Activated T-cell treated with anti-CD3 and anti-CD28 coated beads, Interleukin-2, amount 50 U/mL, for 24 hours (primary cell): ENCODE measurements around the gene PIK3CD.

ENCODE experiments used
- DNase-seq: peaks from one replicate; pipeline ENCODE4 v3.0.0-alpha.2; 2020
- H3K27ac Mint-ChIP-seq: 2 replicates; pipeline ENCODE4 v1.8.0; 2020; ENCODE audit warnings: mild to moderate bottlenecking, mixed read lengths
- H3K27me3 Mint-ChIP-seq: 2 replicates; pipeline ENCODE4 v1.8.0; 2020; ENCODE audit warnings: mixed read lengths
- H3K36me3 Mint-ChIP-seq: 2 replicates; pipeline ENCODE4 v1.8.0; 2020; ENCODE audit warnings: low read depth, mixed read lengths
- H3K4me1 Mint-ChIP-seq: 2 replicates; pipeline ENCODE4 v1.8.0; 2020; ENCODE audit warnings: low read depth, mixed read lengths
- H3K4me3 Mint-ChIP-seq: 2 replicates; pipeline ENCODE4 v1.8.0; 2020; ENCODE audit warnings: mild to moderate bottlenecking, moderate library complexity, mixed read lengths
- H3K9me3 Mint-ChIP-seq: 2 replicates; pipeline ENCODE4 v1.8.0; 2020; ENCODE audit warnings: mixed read lengths

The PIK3CD gene

GRCh38 chr1:9684801-9685200, 33.3 kb downstream of the PIK3CD start:
- no peak for DNase-seq
- no peak overlapping the region for H3K4me3 Mint-ChIP-seq
- H3K27ac Mint-ChIP-seq, result peak overlapping the region; percentile 77
- no peaks in the 10 kb centered on the region for H3K27me3 Mint-ChIP-seq
- H3K36me3 Mint-ChIP-seq, result peaks cover 36% of the 10 kb centered on the region
- no peaks in the 10 kb centered on the region for H3K9me3 Mint-ChIP-seq
- H3K4me1 Mint-ChIP-seq, result peaks cover 63% of the 10 kb centered on the region

- peak overlapping the region; percentile 90 for H3K27ac Mint-ChIP-seq
Measured at GRCh38 chr1:9687120-9687873, 35.8 kb downstream of the PIK3CD start.

GRCh38 chr1:9687874-9688582, 36.5 kb downstream of the PIK3CD start:
- no peak for DNase-seq
- Mint-ChIP-seq H3K36me3 (peaks cover 49% of the 10 kb centered on the region), H3K4me3 (peak overlapping the region; percentile 74)

More at GRCh38 chr1:9687120-9687873, 35.8 kb downstream of the PIK3CD start:
- Mint-ChIP-seq H3K4me1 (peaks cover 74% of the 10 kb centered on the region), H3K9me3 (no peaks in the 10 kb centered on the region), H3K4me3 (peak overlapping the region; percentile 74), H3K27me3 (no peaks in the 10 kb centered on the region), H3K36me3 (peaks cover 49% of the 10 kb centered on the region)
- peak; percentile 82 for DNase-seq

GRCh38 chr1:9688599-9688998, 37.1 kb downstream of the PIK3CD start:
- Mint-ChIP-seq H3K4me1 (peaks cover 73% of the 10 kb centered on the region), H3K36me3 (peaks cover 49% of the 10 kb centered on the region), H3K27me3 (no peaks in the 10 kb centered on the region), H3K9me3 (no peaks in the 10 kb centered on the region), H3K4me3 (peak overlapping the region; percentile 74), H3K27ac (peak overlapping the region; percentile 90)
- no peak for DNase-seq

More at GRCh38 chr1:9687874-9688582, 36.5 kb downstream of the PIK3CD start:
- peaks cover 76% of the 10 kb centered on the region for H3K4me1 Mint-ChIP-seq
- H3K27ac Mint-ChIP-seq, result peak overlapping the region; percentile 90
- no peaks in the 10 kb centered on the region for H3K27me3 Mint-ChIP-seq
- no peaks in the 10 kb centered on the region for H3K9me3 Mint-ChIP-seq

- Mint-ChIP-seq H3K36me3 (peaks cover 51% of the 10 kb centered on the region), H3K4me1 (peaks cover 72% of the 10 kb centered on the region), H3K4me3 (peak overlapping the region; percentile 74), H3K27me3 (no peaks in the 10 kb centered on the region), H3K27ac (peak overlapping the region; percentile 90), H3K9me3 (no peaks in the 10 kb centered on the region)
- DNase-seq, result peak; percentile 88
Measured at GRCh38 chr1:9689011-9689706, 37.6 kb downstream of the PIK3CD start.

- H3K36me3 Mint-ChIP-seq, result peaks cover 59% of the 10 kb centered on the region
- no peaks in the 10 kb centered on the region for H3K9me3 Mint-ChIP-seq
- H3K4me1 Mint-ChIP-seq, result peaks cover 73% of the 10 kb centered on the region
- DNase-seq, result peak; percentile 47
- H3K27ac Mint-ChIP-seq, result peak overlapping the region; percentile 91
- peak overlapping the region; percentile 82 for H3K4me3 Mint-ChIP-seq
- no peaks in the 10 kb centered on the region for H3K27me3 Mint-ChIP-seq
Measured at GRCh38 chr1:9689971-9690381, 38.4 kb downstream of the PIK3CD start.

- no peaks in the 10 kb centered on the region for H3K27me3 Mint-ChIP-seq
- H3K4me1 Mint-ChIP-seq, result peaks cover 76% of the 10 kb centered on the region
- DNase-seq, result no peak
- H3K9me3 Mint-ChIP-seq, result no peaks in the 10 kb centered on the region
- peak overlapping the region; percentile 82 for H3K4me3 Mint-ChIP-seq
- peaks cover 63% of the 10 kb centered on the region for H3K36me3 Mint-ChIP-seq
- H3K27ac Mint-ChIP-seq, result peak overlapping the region; percentile 91
Measured at GRCh38 chr1:9690440-9691107, 39.0 kb downstream of the PIK3CD start.

- Mint-ChIP-seq H3K9me3 (no peaks in the 10 kb centered on the region), H3K27me3 (no peaks in the 10 kb centered on the region), H3K4me1 (peaks cover 71% of the 10 kb centered on the region), H3K27ac (peak overlapping the region; percentile 91), H3K36me3 (peaks cover 63% of the 10 kb centered on the region), H3K4me3 (peak overlapping the region; percentile 82)
- DNase-seq, result no peak
Measured at GRCh38 chr1:9691108-9691445, 39.5 kb downstream of the PIK3CD start.

GRCh38 chr1:9691691-9692090, 40.2 kb downstream of the PIK3CD start:
- H3K9me3 Mint-ChIP-seq, result no peaks in the 10 kb centered on the region
- peaks cover 68% of the 10 kb centered on the region for H3K4me1 Mint-ChIP-seq
- peaks cover 63% of the 10 kb centered on the region for H3K36me3 Mint-ChIP-seq
- no peak for DNase-seq
- H3K27me3 Mint-ChIP-seq, result no peaks in the 10 kb centered on the region
- H3K27ac Mint-ChIP-seq, result peak overlapping the region; percentile 91
- H3K4me3 Mint-ChIP-seq, result peak overlapping the region; percentile 82

- DNase-seq, result no peak
- H3K4me3 Mint-ChIP-seq, result no peak overlapping the region
- no peaks in the 10 kb centered on the region for H3K27me3 Mint-ChIP-seq
- H3K9me3 Mint-ChIP-seq, result no peaks in the 10 kb centered on the region
- H3K4me1 Mint-ChIP-seq, result peaks cover 57% of the 10 kb centered on the region
- H3K36me3 Mint-ChIP-seq, result peaks cover 76% of the 10 kb centered on the region
- peak overlapping the region; percentile 76 for H3K27ac Mint-ChIP-seq
Measured at GRCh38 chr1:9696793-9697192, 45.3 kb downstream of the PIK3CD start.

GRCh38 chr1:9699361-9699760, 47.8 kb downstream of the PIK3CD start:
- peaks cover 63% of the 10 kb centered on the region for H3K4me1 Mint-ChIP-seq
- H3K27me3 Mint-ChIP-seq, result no peaks in the 10 kb centered on the region
- H3K36me3 Mint-ChIP-seq, result peaks cover 75% of the 10 kb centered on the region
- peak overlapping the region; percentile 85 for H3K27ac Mint-ChIP-seq
- H3K9me3 Mint-ChIP-seq, result peaks cover 6% of the 10 kb centered on the region
- DNase-seq, result no peak
- no peak overlapping the region for H3K4me3 Mint-ChIP-seq

GRCh38 chr1:9700340-9700739, 48.8 kb downstream of the PIK3CD start:
- Mint-ChIP-seq H3K36me3 (peaks cover 74% of the 10 kb centered on the region), H3K4me3 (no peak overlapping the region), H3K4me1 (peaks cover 64% of the 10 kb centered on the region)

GRCh38 chr1:9701665-9702064, 50.1 kb downstream of the PIK3CD start:
- Mint-ChIP-seq H3K4me3 (no peak overlapping the region), H3K36me3 (peaks cover 84% of the 10 kb centered on the region), H3K27ac (peak overlapping the region; percentile 67), H3K27me3 (no peaks in the 10 kb centered on the region), H3K9me3 (peaks cover 6% of the 10 kb centered on the region), H3K4me1 (peaks cover 73% of the 10 kb centered on the region)
- no peak for DNase-seq

More at GRCh38 chr1:9700340-9700739, 48.8 kb downstream of the PIK3CD start:
- H3K27me3 Mint-ChIP-seq, result no peaks in the 10 kb centered on the region
- H3K27ac Mint-ChIP-seq, result peak overlapping the region; percentile 38
- no peak for DNase-seq
- H3K9me3 Mint-ChIP-seq, result peaks cover 6% of the 10 kb centered on the region

GRCh38 chr1:9703165-9703509, 51.6 kb downstream of the PIK3CD start:
- Mint-ChIP-seq H3K36me3 (peaks cover 87% of the 10 kb centered on the region), H3K4me1 (peaks cover 74% of the 10 kb centered on the region), H3K27me3 (no peaks in the 10 kb centered on the region), H3K27ac (peak overlapping the region; percentile 76), H3K9me3 (peaks cover 6% of the 10 kb centered on the region), H3K4me3 (no peak overlapping the region)
- no peak for DNase-seq
